B cell (primary cell): Measurements from ENCODE around the gene CYP3A5. TPM values are rescaled to one million over a fixed set of nuclear protein-coding genes. Genes with fewer than 3 reads are reported as not detected.
"Not testable (repeated sequence)": the region's sequence is repeated elsewhere in the genome, so short reads cannot be mapped to it uniquely, and the experiment has no call there.

Experiments
- ATAC-seq: fragments of 200-7000 bp; cut with Tn5 transposase; one replicate; pipeline ENCODE4 v1.10.0; 2021; ENCODE audit warnings: low read depth, mild to moderate bottlenecking, moderate number of reproducible peaks, moderate library complexity
- CTCF ChIA-PET: fragments of 350-600 bp; sonication (Branson Sonifier 250); formaldehyde crosslinking; loops from one replicate; lab custom pipeline; 2021; ENCODE audit warnings: antibody characterized with exemption, inconsistent platforms; lab: Charles Lee
- POLR2A ChIA-PET: fragments of 350-600 bp; sonication (Branson Sonifier 250); formaldehyde crosslinking; loops from one replicate; lab custom pipeline; 2021; ENCODE audit warnings: antibody characterized with exemption; lab: Charles Lee
- DNase-seq: peaks from one replicate; pipeline ENCODE4 v3.0.0; 2013
- H2AFZ ChIP-seq: 2 replicates; pipeline ENCODE4 v1.6.1; 2012; ENCODE audit warnings: mild to moderate bottlenecking, low read depth, low read length; ENCODE audit not compliant: insufficient read depth, poor library complexity, severe bottlenecking
- H3K27ac ChIP-seq, 2 donors: 1 replicate in 1 of 2; 2 replicates in 1 of 2; pipeline ENCODE4 v1.5.1; 2012 to 2013; ENCODE audit warnings: low read length in 2 of 2, mild to moderate bottlenecking in 2 of 2, moderate library complexity in 1 of 2
- H3K27me3 ChIP-seq, 4 experiments: fragments of 200-600 bp in 1 of 4; sonication (generic) in 1 of 4; replicated peaks in 1 of 4; 1 replicate in 2 of 4; 2 replicates in 2 of 4; pipeline versions ENCODE4 v1.6.1 to v1.7.0; 2013 to 2016; ENCODE audit warnings: low read length in 3 of 4, mild to moderate bottlenecking in 2 of 4, mixed read lengths in 1 of 4, moderate library complexity in 1 of 4; ENCODE audit not compliant: insufficient read depth in 4 of 4, control insufficient read depth in 3 of 4; ENCODE audit errors: control extremely low read depth in 1 of 4
- H3K36me3 ChIP-seq, 2 experiments: replicated peaks in 1 of 2; 1 replicate in 1 of 2; 2 replicates in 1 of 2; pipeline versions ENCODE4 v1.6.1 to v1.7.1; 2013; ENCODE audit warnings: low read length in 1 of 2; ENCODE audit not compliant: insufficient read depth in 2 of 2, control insufficient read depth in 1 of 2; ENCODE audit errors: control extremely low read depth in 1 of 2, extremely low read depth in 1 of 2
- H3K4me1 ChIP-seq, 2 donors: fragments of 200-600 bp in 1 of 2; sonication (generic) in 1 of 2; 1 replicate in 1 of 2; 2 replicates in 1 of 2; pipeline versions ENCODE4 v1.5.1 to v1.6.1; 2013 to 2017; ENCODE audit warnings: low read length in 2 of 2; ENCODE audit not compliant: control insufficient read depth in 2 of 2, insufficient read depth in 2 of 2
- H3K4me2 ChIP-seq: replicated peaks from 2 replicates; pipeline ENCODE3; 2012; ENCODE audit warnings: mild to moderate bottlenecking, low read depth, low read length; ENCODE audit not compliant: poor library complexity, severe bottlenecking
- H3K4me3 ChIP-seq, 5 experiments: fragments of 200-600 bp in 1 of 5; sonication (generic) in 1 of 5; 1 replicate in 3 of 5; 2 replicates in 2 of 5; pipeline versions ENCODE4 v1.5.1 to v1.7.0; 2011 to 2016; ENCODE audit warnings: low read length in 4 of 5, mild to moderate bottlenecking in 4 of 5, low read depth in 2 of 5, control low read depth in 1 of 5, moderate library complexity in 1 of 5; ENCODE audit not compliant: insufficient read depth in 1 of 5; ENCODE audit errors: control extremely low read depth in 1 of 5, extremely low read depth in 1 of 5
- H3K79me2 ChIP-seq: fragments of 200-600 bp; sonication (generic); one replicate; pipeline ENCODE4 v1.6.0; 2016; ENCODE audit warnings: low read length; ENCODE audit not compliant: control insufficient read depth, insufficient read depth
- H3K9ac ChIP-seq: fragments of 200-600 bp; sonication (generic); 2 replicates; pipeline ENCODE4 v1.6.1; 2017; ENCODE audit warnings: mild to moderate bottlenecking, low read length, moderate library complexity
- H3K9me3 ChIP-seq, 3 donors: one replicate each; pipeline versions ENCODE4 v1.6.1 to v1.7.1; 2013; ENCODE audit warnings: low read length in 2 of 3; ENCODE audit not compliant: control insufficient read depth in 2 of 3, insufficient read depth in 1 of 3; ENCODE audit errors: control extremely low read depth in 1 of 3
- H4K20me1 ChIP-seq: 2 replicates; pipeline ENCODE4 v1.6.0; 2012; ENCODE audit warnings: mild to moderate bottlenecking, low read length; ENCODE audit not compliant: insufficient read depth, control insufficient read depth, poor library complexity, severe bottlenecking
- H3K27ac Mint-ChIP-seq: one replicate; pipeline ENCODE4 v1.8.0; 2021; ENCODE audit warnings: mixed read lengths
- H3K27me3 Mint-ChIP-seq: one replicate; pipeline ENCODE4 v1.8.0; 2021; ENCODE audit warnings: mixed read lengths
- H3K4me1 Mint-ChIP-seq: one replicate; pipeline ENCODE4 v1.8.0; 2021; ENCODE audit warnings: mixed read lengths
- H3K4me3 Mint-ChIP-seq: one replicate; pipeline ENCODE4 v1.8.0; 2021; ENCODE audit warnings: mixed read lengths
- H3K9me3 Mint-ChIP-seq: one replicate; pipeline ENCODE4 v1.8.0; 2022; ENCODE audit warnings: mixed read lengths; ENCODE audit not compliant: insufficient read depth
- EZH2 ChIP-seq: IDR thresholded peaks from 2 replicates; pipeline ENCODE4 v1.6.1; 2012; ENCODE audit warnings: borderline replicate concordance, low read depth, mild to moderate bottlenecking, moderate library complexity, low read length; ENCODE audit not compliant: insufficient read depth, poor library complexity, severe bottlenecking
- WGBS: methylation state at CpG from one replicate; pipeline ENCODE4 v1.1.5; 2013; ENCODE audit warnings: missing lambda C conversion rate; ENCODE audit not compliant: insufficient coverage; 5-methylcytosine and 5-hydroxymethylcytosine counted together
- intact Hi-C: fragments of 100-400 bp; cut with micrococcal nuclease; formaldehyde crosslinking; loops from one replicate; pipeline ENCODE4 v1.10.0; 2022
- polyA plus RNA-seq: library from polyadenylated mRNA; depleted of rRNA; stranded (reverse); fragments of >200 nt; gene quantifications from 2 replicates; pipeline ENCODE4 v1.2.3, GENCODE V29; 2012
- total RNA-seq, 2 donors: library from RNA; stranded (reverse); fragments of 120-200 nt in 1 of 2; gene quantifications; 1 replicate in 1 of 2; 2 replicates in 1 of 2; pipeline versions ENCODE4 v1.2.3 to v1.2.4, GENCODE V29; 2013 to 2022
- TF ChIP-seq, protein P1 (sequence below): fragments of 200-600 bp; IDR thresholded peaks from one replicate; pipeline ENCODE4 v1.8.0; 2022; ENCODE audit warnings: antibody characterized with exemption, mild to moderate bottlenecking

CYP3A5 gene
- total and polyA plus RNA-seq, 2 donors (not counting 1 experiment from before 2014, with no cell fraction given) = not detected

DNA sequence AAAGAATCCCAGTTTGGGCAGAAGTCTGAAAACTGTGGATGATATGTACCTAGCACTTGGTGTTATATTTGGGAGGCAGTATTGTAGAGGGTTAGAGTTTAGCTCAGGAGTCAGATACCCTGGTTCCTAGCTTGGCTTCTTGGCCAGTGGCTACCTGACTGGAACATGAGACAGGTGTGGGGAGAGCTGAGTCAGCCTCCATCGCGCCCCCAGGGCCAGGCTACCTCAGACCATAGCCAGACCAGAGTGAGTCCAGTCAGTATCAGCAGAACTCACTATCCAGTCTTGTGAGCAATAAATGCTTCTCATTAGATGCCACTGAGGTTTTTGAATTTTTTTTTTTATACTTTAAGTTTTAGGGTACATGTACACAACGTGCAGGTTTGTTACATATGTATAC is 26.0 kb downstream of the CYP3A5 start:
- Mint-ChIP-seq H3K4me1 (no peaks in the 10 kb centered on the region), H3K4me3 (no peak overlapping the region), H3K27me3 (no peaks in the 10 kb centered on the region), H3K9me3 (no peaks in the 10 kb centered on the region), H3K27ac (no peak overlapping the region)
- no peak overlapping the region for H3K9ac ChIP-seq
- WGBS = no CpG with 5 or more reads among the region's 3 CpGs
- H3K27me3 ChIP-seq = no peaks in the 10 kb centered on the region
- no peak for ATAC-seq
- H4K20me1 ChIP-seq = no peaks in the 10 kb centered on the region
- intact Hi-C loops = no loop called here
- H3K4me3 ChIP-seq = no peak overlapping the region
- peaks cover 4% of the 10 kb centered on the region for H3K79me2 ChIP-seq
- POLR2A ChIA-PET = no interaction called here
- peaks cover 1 to 3% of the 10 kb centered on the region in 2 experiments for H3K36me3 ChIP-seq
- no peak overlapping the region for H2AFZ ChIP-seq
- TF ChIP-seq, protein P1, sequence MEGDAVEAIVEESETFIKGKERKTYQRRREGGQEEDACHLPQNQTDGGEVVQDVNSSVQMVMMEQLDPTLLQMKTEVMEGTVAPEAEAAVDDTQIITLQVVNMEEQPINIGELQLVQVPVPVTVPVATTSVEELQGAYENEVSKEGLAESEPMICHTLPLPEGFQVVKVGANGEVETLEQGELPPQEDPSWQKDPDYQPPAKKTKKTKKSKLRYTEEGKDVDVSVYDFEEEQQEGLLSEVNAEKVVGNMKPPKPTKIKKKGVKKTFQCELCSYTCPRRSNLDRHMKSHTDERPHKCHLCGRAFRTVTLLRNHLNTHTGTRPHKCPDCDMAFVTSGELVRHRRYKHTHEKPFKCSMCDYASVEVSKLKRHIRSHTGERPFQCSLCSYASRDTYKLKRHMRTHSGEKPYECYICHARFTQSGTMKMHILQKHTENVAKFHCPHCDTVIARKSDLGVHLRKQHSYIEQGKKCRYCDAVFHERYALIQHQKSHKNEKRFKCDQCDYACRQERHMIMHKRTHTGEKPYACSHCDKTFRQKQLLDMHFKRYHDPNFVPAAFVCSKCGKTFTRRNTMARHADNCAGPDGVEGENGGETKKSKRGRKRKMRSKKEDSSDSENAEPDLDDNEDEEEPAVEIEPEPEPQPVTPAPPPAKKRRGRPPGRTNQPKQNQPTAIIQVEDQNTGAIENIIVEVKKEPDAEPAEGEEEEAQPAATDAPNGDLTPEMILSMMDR = no peak
- TF ChIP-seq EZH2 = no peak
- CTCF ChIA-PET = no interaction called here
- no peaks in the 10 kb centered on the region for H3K4me1 ChIP-seq
- no peak overlapping the region for H3K4me2 ChIP-seq
- H3K9me3 ChIP-seq = peaks cover 0 to 5% (median 0%) of the 10 kb centered on the region in 3 donors
- no peak for DNase-seq
- no peak overlapping the region for H3K27ac ChIP-seq

DNA sequence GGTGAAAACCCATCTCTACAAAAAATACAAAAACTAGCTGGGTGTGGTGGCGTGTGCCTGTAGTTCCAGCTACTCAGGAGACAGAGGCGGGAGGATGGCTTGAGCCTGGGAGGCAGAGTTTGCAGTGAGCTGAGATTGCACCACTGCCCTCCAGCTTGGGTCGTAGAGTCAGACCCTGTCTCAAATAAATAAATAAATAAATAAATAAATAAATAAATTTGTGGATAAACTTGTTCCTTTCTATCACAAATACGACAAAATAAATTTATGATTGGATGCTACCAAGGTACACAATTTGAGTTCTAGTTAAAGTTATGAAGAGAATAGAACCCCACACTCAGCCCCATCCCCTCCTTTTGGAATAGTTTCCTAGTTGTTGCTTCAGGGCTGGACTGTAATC is 26.5 kb downstream of the CYP3A5 start:
- H4K20me1 ChIP-seq, H3K36me3 ChIP-seq, intact Hi-C loops, H3K79me2 ChIP-seq, H3K4me3 ChIP-seq, DNase-seq, H3K9me3 ChIP-seq, CTCF ChIA-PET, H3K4me2 ChIP-seq, H3K4me1 ChIP-seq, ATAC-seq, H3K9ac ChIP-seq, POLR2A ChIA-PET, H3K27me3 ChIP-seq, H2AFZ ChIP-seq, H3K4me3 Mint-ChIP-seq, H3K27ac Mint-ChIP-seq, H3K27me3 Mint-ChIP-seq, H3K4me1 Mint-ChIP-seq, H3K27ac ChIP-seq, H3K9me3 Mint-ChIP-seq: not testable (repeated sequence)
- no CpG with 5 or more reads among the region's 4 CpGs for WGBS
